DND-41 (cell line): Measurements from ENCODE around the gene RAI2.

Experiments
- CTCF ChIP-seq: IDR thresholded peaks from 2 replicates; pipeline ENCODE4 v1.5.1; 2012; ENCODE audit warnings: borderline replicate concordance, low read length, moderate library complexity, mild to moderate bottlenecking; ENCODE audit not compliant: poor library complexity, severe bottlenecking; ENCODE audit errors: extremely low read depth
- EZH2 ChIP-seq: IDR thresholded peaks from 3 replicates; pipeline ENCODE4 v1.6.1; 2012; ENCODE audit warnings: borderline replicate concordance, low read depth, mild to moderate bottlenecking, moderate library complexity, low read length, inconsistent platforms; ENCODE audit not compliant: severe bottlenecking

- TF ChIP-seq CTCF = no peak
- no peak for TF ChIP-seq EZH2
Measured at GRCh38 chrX:17846045-17846444, 15.1 kb downstream of the RAI2 start.
